AG09319 (cell line): ENCODE data around the gene LINC00237.

Source experiments
- DNase-seq: peaks from one replicate; pipeline ENCODE4 v3.0.0-alpha.2; 2010; ENCODE audit warnings: low read depth; ENCODE audit errors: extremely low read depth
- CTCF ChIP-seq: IDR thresholded peaks from 2 replicates; pipeline ENCODE4 v1.5.1; 2011; ENCODE audit warnings: low read depth, mild to moderate bottlenecking, inconsistent platforms, low read length, moderate library complexity

The LINC00237 gene

DNA sequence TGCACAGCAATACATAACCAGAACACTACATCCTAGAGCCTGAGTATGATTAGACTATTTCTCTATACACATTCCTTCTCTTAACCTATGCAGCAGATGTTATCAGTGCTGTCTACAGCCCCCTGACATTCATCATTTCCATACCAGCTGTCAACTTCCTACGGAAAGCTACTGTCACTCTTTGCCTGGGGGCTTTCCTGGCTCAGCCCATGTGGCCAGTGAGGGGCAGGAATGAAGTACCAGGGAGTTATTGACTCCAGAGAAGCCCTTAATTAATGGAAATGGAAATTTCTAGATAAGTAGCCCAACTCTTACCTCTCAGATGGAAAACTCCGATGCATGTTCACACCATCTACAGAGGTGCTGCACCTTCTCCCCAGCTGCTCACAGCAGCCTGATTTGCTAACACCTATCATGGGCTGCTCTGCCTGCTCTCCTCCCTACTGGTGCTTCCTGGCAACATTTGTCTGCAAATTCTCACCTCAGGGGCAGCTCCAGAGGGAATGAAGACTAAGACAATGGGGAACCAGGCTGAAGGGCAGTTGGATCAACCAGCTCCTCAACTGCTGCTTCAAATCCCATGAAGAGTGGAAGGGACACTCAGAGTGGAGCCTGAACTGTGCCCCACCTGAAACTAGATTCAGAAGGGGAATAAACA is 59.6 kb downstream of the LINC00237 start:
- DNase-seq, result no peak
- no peak for TF ChIP-seq CTCF
